ENCODE results near the gene RMC1. TPM values are rescaled to one million over a fixed set of nuclear protein-coding genes. Genes with fewer than 3 reads are reported as not detected.

Gene RMC1
- polyA plus RNA-seq, 1 experiment, result 10.8 TPM

DNA sequence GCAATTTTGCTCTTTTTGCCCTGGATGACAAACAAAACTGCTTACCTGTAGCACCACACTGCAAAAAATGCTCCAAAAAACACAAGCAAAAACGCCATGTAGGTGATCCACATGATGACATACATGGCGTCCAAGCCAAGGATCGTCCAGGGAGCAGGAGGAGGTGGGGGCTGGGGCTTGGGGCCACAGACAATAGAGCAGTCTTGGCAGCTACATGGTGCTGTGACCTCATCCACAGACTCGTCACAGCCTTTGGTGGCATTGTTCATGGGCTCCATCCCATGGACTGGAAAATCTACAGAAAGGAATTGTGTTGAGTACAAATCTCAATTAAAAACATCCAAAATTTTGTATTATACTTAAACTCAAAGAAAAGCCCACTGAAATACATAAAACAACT is 56.9 kb downstream of the RMC1 start:
- ChIA-PET POLR2A (no interaction called here), CTCF (interaction anchor here (0.7 to 1.9 kb wide), 3 partner anchors 8 to 15 kb away, joined by 3 to 5 read pairs (median 5); no protein-coding TSS in a partner anchor)
- DNase-seq (ENCODE audit: low read depth), result no peak
- H3K4me3 ChIP-seq (ENCODE audit: low read depth, low read length), result no peak overlapping the region
- no peaks in the 10 kb centered on the region for H3K27me3 ChIP-seq (ENCODE audit: control insufficient read depth, insufficient read depth, low read length)
- TF ChIP-seq, protein P1, sequence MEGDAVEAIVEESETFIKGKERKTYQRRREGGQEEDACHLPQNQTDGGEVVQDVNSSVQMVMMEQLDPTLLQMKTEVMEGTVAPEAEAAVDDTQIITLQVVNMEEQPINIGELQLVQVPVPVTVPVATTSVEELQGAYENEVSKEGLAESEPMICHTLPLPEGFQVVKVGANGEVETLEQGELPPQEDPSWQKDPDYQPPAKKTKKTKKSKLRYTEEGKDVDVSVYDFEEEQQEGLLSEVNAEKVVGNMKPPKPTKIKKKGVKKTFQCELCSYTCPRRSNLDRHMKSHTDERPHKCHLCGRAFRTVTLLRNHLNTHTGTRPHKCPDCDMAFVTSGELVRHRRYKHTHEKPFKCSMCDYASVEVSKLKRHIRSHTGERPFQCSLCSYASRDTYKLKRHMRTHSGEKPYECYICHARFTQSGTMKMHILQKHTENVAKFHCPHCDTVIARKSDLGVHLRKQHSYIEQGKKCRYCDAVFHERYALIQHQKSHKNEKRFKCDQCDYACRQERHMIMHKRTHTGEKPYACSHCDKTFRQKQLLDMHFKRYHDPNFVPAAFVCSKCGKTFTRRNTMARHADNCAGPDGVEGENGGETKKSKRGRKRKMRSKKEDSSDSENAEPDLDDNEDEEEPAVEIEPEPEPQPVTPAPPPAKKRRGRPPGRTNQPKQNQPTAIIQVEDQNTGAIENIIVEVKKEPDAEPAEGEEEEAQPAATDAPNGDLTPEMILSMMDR (IDR thresholded peaks at IDR 0.05; ENCODE audit: insufficient read depth, low read depth, low read length), result no peak
- H3K36me3 ChIP-seq (ENCODE audit: control insufficient read depth, insufficient read depth, low read length), result peaks cover 27% of the 10 kb centered on the region

DNA sequence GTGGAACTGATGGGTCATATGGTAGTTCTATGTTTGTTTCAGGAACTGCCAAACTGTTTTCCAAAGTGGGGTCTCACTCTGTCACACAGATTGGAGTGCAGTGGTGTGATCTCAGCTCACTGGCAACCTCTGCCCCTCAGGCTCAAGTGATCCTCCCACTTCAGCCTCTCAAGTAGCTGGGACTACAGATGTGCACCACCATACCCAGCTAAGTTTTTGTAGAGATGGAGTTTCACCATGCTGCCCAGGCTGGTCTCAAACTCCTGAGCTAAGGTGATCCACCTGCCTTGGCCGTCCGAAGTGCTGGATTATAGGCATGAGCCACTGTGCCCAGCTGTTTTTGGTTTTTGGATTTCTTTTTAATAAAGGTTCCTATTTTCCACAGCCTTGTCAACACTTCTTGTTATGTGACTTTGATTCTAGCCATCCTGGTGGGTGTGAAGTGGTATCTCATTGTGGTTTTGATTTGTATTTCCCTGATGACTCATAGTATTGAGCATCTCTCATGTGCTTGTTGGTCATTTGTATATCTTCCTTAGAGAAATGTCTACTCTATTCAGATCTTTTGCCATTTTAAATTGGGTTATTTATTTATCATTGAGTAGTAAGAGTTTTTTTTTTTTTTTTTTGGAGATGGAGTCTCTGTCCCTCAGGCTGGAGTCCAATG is 60.2 kb downstream of the RMC1 start:
- Histone ChIP-seq H3K36me3 (ENCODE audit: control insufficient read depth, insufficient read depth, low read length) (peaks cover 16% of the 10 kb centered on the region), H3K27me3 (ENCODE audit: control insufficient read depth, insufficient read depth, low read length) (no peaks in the 10 kb centered on the region), H3K4me3 (ENCODE audit: low read depth, low read length) (no peak overlapping the region)
- TF ChIP-seq, protein P1 (IDR thresholded peaks at IDR 0.05; ENCODE audit: insufficient read depth, low read depth, low read length), result no peak
- CTCF ChIA-PET, result interaction anchor here (0.9 kb wide), 1 partner anchor 8 kb away, joined by 3 read pairs; no protein-coding TSS in a partner anchor
- POLR2A ChIA-PET, result interaction anchor here (0.6 kb wide), 1 partner anchor 36 kb away, joined by 6 read pairs; no protein-coding TSS in a partner anchor
- DNase-seq (ENCODE audit: low read depth), result no peak

- H3K36me3 ChIP-seq (ENCODE audit: control insufficient read depth, insufficient read depth, low read length), result peaks cover 12% of the 10 kb centered on the region
- no peaks in the 10 kb centered on the region for H3K27me3 ChIP-seq (ENCODE audit: control insufficient read depth, insufficient read depth, low read length)
- CTCF ChIA-PET, result interaction anchor here (0.8 to 1.5 kb wide), 4 partner anchors 10 to 50 kb away, joined by 3 to 4 read pairs (median 3); no protein-coding TSS in a partner anchor
- H3K4me3 ChIP-seq (ENCODE audit: low read depth, low read length), result no peak overlapping the region
- no peak for DNase-seq (ENCODE audit: low read depth)
- POLR2A ChIA-PET, result no interaction called here
- TF ChIP-seq, protein P1 (IDR thresholded peaks at IDR 0.05; ENCODE audit: insufficient read depth, low read depth, low read length), result no peak
Observed at GRCh38 chr18:23565916-23566547, 62.7 kb downstream of the RMC1 start.

- H3K4me3 ChIP-seq (ENCODE audit: low read depth, low read length), result no peak overlapping the region
- TF ChIP-seq, protein P1 (IDR thresholded peaks at IDR 0.05; ENCODE audit: insufficient read depth, low read depth, low read length), result no peak
- DNase-seq (ENCODE audit: low read depth), result no peak
- POLR2A ChIA-PET, result no interaction called here
- peaks cover 8% of the 10 kb centered on the region for H3K36me3 ChIP-seq (ENCODE audit: control insufficient read depth, insufficient read depth, low read length)
- CTCF ChIA-PET, result no interaction called here
- H3K27me3 ChIP-seq (ENCODE audit: control insufficient read depth, insufficient read depth, low read length), result no peaks in the 10 kb centered on the region
Observed at GRCh38 chr18:23567671-23568070, 64.4 kb downstream of the RMC1 start.

DNA sequence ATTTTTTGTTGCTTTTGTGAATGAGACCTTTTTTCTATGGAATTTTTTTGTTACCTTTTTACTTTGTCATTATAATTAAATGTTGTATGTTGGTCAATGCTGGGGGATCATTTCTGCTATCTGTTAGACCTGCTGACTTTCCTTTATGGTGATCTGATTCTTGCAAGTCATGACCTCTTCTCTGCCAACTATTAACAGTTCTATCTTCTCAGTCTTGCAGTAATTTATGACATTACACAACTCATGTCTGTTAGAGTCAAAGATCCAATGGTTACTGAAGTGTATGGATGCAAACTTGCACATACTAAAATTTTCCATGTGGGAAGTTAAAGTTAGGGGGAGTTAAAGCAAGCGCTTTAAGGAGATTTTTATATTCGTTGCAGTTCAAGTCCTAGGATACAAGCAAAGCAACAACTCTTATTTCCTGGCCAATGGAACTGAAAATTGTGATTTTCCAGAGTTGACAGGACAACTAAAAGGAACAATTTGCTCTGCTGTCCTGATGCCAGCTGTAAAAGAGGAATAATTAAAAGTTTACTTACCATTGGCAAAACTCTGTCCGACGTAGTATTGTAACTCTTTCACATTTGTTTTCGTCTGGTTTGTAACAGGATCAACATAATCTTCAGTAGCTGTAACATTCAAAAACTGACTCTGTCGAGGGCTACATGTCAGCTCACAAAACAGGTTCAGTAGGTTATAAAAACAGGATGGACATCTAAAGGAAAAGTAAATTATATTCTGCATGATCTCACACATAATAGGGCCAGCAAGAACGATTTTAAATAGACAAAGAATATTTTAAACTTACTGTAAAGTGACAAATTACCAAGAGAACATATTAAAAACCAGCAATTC is 65.2 kb downstream of the RMC1 start:
- TF ChIP-seq, protein P1 (IDR thresholded peaks at IDR 0.05; ENCODE audit: insufficient read depth, low read depth, low read length), result no peak
- no peaks in the 10 kb centered on the region for H3K27me3 ChIP-seq (ENCODE audit: control insufficient read depth, insufficient read depth, low read length)
- ChIA-PET CTCF (interaction anchor here (1.2 kb wide), 1 partner anchor 12 kb away, joined by 4 read pairs; no protein-coding TSS in a partner anchor), POLR2A (no interaction called here)
- no peak overlapping the region for H3K4me3 ChIP-seq (ENCODE audit: low read depth, low read length)
- H3K36me3 ChIP-seq (ENCODE audit: control insufficient read depth, insufficient read depth, low read length), result peaks cover 7% of the 10 kb centered on the region
- DNase-seq (ENCODE audit: low read depth), result no peak

Data from BJ (cell line).